Measurements from ENCODE around the gene ZNF415.

DNA sequence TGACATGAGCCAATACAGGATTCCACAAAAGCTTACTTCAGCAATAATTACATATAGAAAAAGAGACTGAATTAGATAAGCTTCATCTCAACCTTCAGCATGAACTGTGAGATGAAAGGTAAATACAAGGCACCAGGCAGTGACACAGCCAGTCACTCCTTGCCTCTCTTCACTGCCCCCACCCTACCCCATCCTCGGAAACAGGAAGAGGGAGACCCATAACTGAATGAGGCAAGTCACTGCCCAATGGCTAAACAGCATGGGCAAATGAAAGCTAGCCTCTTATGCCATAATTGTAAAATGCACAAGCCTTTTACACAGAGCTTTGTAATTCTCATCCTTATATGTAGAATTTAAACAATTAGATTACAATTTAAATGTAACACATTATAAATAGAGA lies 31.2 kb downstream of the ZNF415 start:
- no peak for TF ChIP-seq POLR2AphosphoS5 (IDR thresholded peaks at IDR 0.05)
- TF ChIP-seq, protein P1, sequence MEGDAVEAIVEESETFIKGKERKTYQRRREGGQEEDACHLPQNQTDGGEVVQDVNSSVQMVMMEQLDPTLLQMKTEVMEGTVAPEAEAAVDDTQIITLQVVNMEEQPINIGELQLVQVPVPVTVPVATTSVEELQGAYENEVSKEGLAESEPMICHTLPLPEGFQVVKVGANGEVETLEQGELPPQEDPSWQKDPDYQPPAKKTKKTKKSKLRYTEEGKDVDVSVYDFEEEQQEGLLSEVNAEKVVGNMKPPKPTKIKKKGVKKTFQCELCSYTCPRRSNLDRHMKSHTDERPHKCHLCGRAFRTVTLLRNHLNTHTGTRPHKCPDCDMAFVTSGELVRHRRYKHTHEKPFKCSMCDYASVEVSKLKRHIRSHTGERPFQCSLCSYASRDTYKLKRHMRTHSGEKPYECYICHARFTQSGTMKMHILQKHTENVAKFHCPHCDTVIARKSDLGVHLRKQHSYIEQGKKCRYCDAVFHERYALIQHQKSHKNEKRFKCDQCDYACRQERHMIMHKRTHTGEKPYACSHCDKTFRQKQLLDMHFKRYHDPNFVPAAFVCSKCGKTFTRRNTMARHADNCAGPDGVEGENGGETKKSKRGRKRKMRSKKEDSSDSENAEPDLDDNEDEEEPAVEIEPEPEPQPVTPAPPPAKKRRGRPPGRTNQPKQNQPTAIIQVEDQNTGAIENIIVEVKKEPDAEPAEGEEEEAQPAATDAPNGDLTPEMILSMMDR (IDR thresholded peaks at IDR 0.05) = no peak
- TF ChIP-seq POLR2A (IDR thresholded peaks at IDR 0.05) = no peak
